IPS-18a (cell line): ENCODE measurements around the gene MAPK10.
"Not testable (repeated sequence)": the region's sequence is repeated elsewhere in the genome, so short reads cannot be mapped to it uniquely, and the experiment has no call there.

ENCODE experiments used
- H3K27ac ChIP-seq: one replicate; pipeline ENCODE4 v1.5.1; 2013; ENCODE audit warnings: low read length
- H3K27me3 ChIP-seq: one replicate; pipeline ENCODE4 v1.6.1; 2013; ENCODE audit warnings: mild to moderate bottlenecking, low read length; ENCODE audit not compliant: control insufficient read depth, insufficient read depth
- H3K36me3 ChIP-seq: one replicate; pipeline ENCODE4 v1.6.1; 2013; ENCODE audit warnings: low read depth, low read length; ENCODE audit not compliant: control insufficient read depth
- H3K4me1 ChIP-seq: one replicate; pipeline ENCODE4 v1.6.1; 2013; ENCODE audit warnings: low read depth, low read length; ENCODE audit not compliant: control insufficient read depth
- H3K4me3 ChIP-seq: one replicate; pipeline ENCODE4 v1.5.1; 2013; ENCODE audit warnings: low read length
- H3K9ac ChIP-seq: one replicate; pipeline ENCODE4 v1.6.1; 2013; ENCODE audit warnings: mild to moderate bottlenecking, low read length, moderate library complexity
- H3K9me3 ChIP-seq: one replicate; pipeline ENCODE4 v1.6.1; 2013; ENCODE audit warnings: low read depth, low read length; ENCODE audit not compliant: control insufficient read depth

Gene MAPK10

GRCh38 chr4:86181585-86181984, 178.3 kb downstream of the MAPK10 start:
- H3K36me3 ChIP-seq = no peaks in the 10 kb centered on the region
- H3K27ac ChIP-seq = no peak overlapping the region
- H3K27me3 ChIP-seq = no peaks in the 10 kb centered on the region
- H3K4me1 ChIP-seq = no peaks in the 10 kb centered on the region
- H3K9ac ChIP-seq = no peak overlapping the region
- no peaks in the 10 kb centered on the region for H3K9me3 ChIP-seq
- no peak overlapping the region for H3K4me3 ChIP-seq

GRCh38 chr4:86178211-86178610, 181.6 kb downstream of the MAPK10 start:
- H3K27me3 ChIP-seq = no peaks in the 10 kb centered on the region
- H3K9ac ChIP-seq = no peak overlapping the region
- no peak overlapping the region for H3K4me3 ChIP-seq
- H3K4me1 ChIP-seq = no peaks in the 10 kb centered on the region
- H3K9me3 ChIP-seq = no peaks in the 10 kb centered on the region
- no peak overlapping the region for H3K27ac ChIP-seq
- H3K36me3 ChIP-seq = no peaks in the 10 kb centered on the region

GRCh38 chr4:86174506-86174905, 185.3 kb downstream of the MAPK10 start:
- H3K9me3 ChIP-seq = no peaks in the 10 kb centered on the region
- no peaks in the 10 kb centered on the region for H3K27me3 ChIP-seq
- no peak overlapping the region for H3K27ac ChIP-seq
- no peak overlapping the region for H3K9ac ChIP-seq
- no peaks in the 10 kb centered on the region for H3K36me3 ChIP-seq
- H3K4me3 ChIP-seq = no peak overlapping the region
- no peaks in the 10 kb centered on the region for H3K4me1 ChIP-seq

GRCh38 chr4:86168335-86168734, 191.5 kb downstream of the MAPK10 start:
- not testable (repeated sequence) for H3K36me3 ChIP-seq, H3K4me1 ChIP-seq, H3K27me3 ChIP-seq, H3K9ac ChIP-seq, H3K4me3 ChIP-seq, H3K27ac ChIP-seq, H3K9me3 ChIP-seq

- H3K36me3 ChIP-seq = no peaks in the 10 kb centered on the region
- no peaks in the 10 kb centered on the region for H3K27me3 ChIP-seq
- no peak overlapping the region for H3K4me3 ChIP-seq
- H3K9ac ChIP-seq = no peak overlapping the region
- no peaks in the 10 kb centered on the region for H3K9me3 ChIP-seq
- no peak overlapping the region for H3K27ac ChIP-seq
- H3K4me1 ChIP-seq = no peaks in the 10 kb centered on the region
These were observed 199.4 kb downstream of the MAPK10 start for GRCh38 chr4:86160426-86160825.

- Histone ChIP-seq H3K4me1 (no peaks in the 10 kb centered on the region), H3K27me3 (no peaks in the 10 kb centered on the region), H3K36me3 (no peaks in the 10 kb centered on the region), H3K4me3 (no peak overlapping the region), H3K27ac (no peak overlapping the region), H3K9me3 (no peaks in the 10 kb centered on the region), H3K9ac (no peak overlapping the region)
These were observed 200.6 kb downstream of the MAPK10 start for GRCh38 chr4:86159216-86159615.

GRCh38 chr4:86156531-86156930, 203.3 kb downstream of the MAPK10 start:
- Histone ChIP-seq H3K4me1 (no peaks in the 10 kb centered on the region), H3K9me3 (no peaks in the 10 kb centered on the region), H3K36me3 (no peaks in the 10 kb centered on the region)

GRCh38 chr4:86155766-86156165, 204.1 kb downstream of the MAPK10 start:
- Histone ChIP-seq H3K27ac (no peak overlapping the region), H3K4me3 (no peak overlapping the region), H3K27me3 (no peaks in the 10 kb centered on the region), H3K9me3 (no peaks in the 10 kb centered on the region), H3K9ac (no peak overlapping the region), H3K4me1 (no peaks in the 10 kb centered on the region), H3K36me3 (no peaks in the 10 kb centered on the region)

More at GRCh38 chr4:86156531-86156930, 203.3 kb downstream of the MAPK10 start:
- Histone ChIP-seq H3K9ac (no peak overlapping the region), H3K27ac (no peak overlapping the region), H3K27me3 (no peaks in the 10 kb centered on the region), H3K4me3 (no peak overlapping the region)

GRCh38 chr4:86152454-86152853, 207.4 kb downstream of the MAPK10 start:
- Histone ChIP-seq H3K27me3 (no peaks in the 10 kb centered on the region), H3K27ac (no peak overlapping the region), H3K4me3 (no peak overlapping the region), H3K9ac (no peak overlapping the region), H3K9me3 (no peaks in the 10 kb centered on the region), H3K4me1 (no peaks in the 10 kb centered on the region), H3K36me3 (no peaks in the 10 kb centered on the region)

- H3K9ac ChIP-seq = no peak overlapping the region
- H3K9me3 ChIP-seq = no peaks in the 10 kb centered on the region
- no peak overlapping the region for H3K4me3 ChIP-seq
- no peaks in the 10 kb centered on the region for H3K4me1 ChIP-seq
- no peaks in the 10 kb centered on the region for H3K27me3 ChIP-seq
- H3K27ac ChIP-seq = no peak overlapping the region
- H3K36me3 ChIP-seq = no peaks in the 10 kb centered on the region
These were observed 208.7 kb downstream of the MAPK10 start for GRCh38 chr4:86151196-86151595.

- no peaks in the 10 kb centered on the region for H3K4me1 ChIP-seq
- no peaks in the 10 kb centered on the region for H3K27me3 ChIP-seq
- H3K4me3 ChIP-seq = no peak overlapping the region
- H3K9ac ChIP-seq = no peak overlapping the region
- H3K27ac ChIP-seq = no peak overlapping the region
- H3K9me3 ChIP-seq = no peaks in the 10 kb centered on the region
- H3K36me3 ChIP-seq = no peaks in the 10 kb centered on the region
These were observed 218.7 kb downstream of the MAPK10 start for GRCh38 chr4:86141161-86141560.

GRCh38 chr4:86132468-86132867, 227.4 kb downstream of the MAPK10 start:
- no peaks in the 10 kb centered on the region for H3K27me3 ChIP-seq
- no peak overlapping the region for H3K9ac ChIP-seq
- no peak overlapping the region for H3K27ac ChIP-seq
- no peaks in the 10 kb centered on the region for H3K9me3 ChIP-seq
- H3K36me3 ChIP-seq = no peaks in the 10 kb centered on the region
- H3K4me3 ChIP-seq = no peak overlapping the region
- H3K4me1 ChIP-seq = no peaks in the 10 kb centered on the region
